ENCODE data around the gene KDM8.

KDM8 gene

DNA sequence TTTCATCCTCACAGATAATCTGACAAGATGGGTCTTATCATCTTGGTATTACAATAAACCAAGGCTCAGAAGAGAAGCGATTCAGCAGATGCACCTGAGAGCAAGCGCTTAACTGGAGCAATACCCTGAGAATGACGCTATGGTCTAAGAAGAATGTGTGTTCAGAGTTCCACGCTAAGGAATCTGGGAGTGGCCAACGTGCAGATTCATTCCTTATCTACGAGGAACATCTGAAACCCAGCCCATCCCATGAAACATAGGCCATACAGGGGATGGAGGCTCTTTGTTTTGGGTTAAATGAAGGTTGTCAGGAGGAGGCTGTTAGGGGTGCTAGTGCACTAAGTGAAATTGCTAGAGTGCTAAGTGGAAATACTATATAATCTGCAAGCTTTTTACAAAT is 28.5 kb upstream of the KDM8 start:
- Histone ChIP-seq H3K27ac (ENCODE audit: low read depth, low read length) (no peak overlapping the region), H3K4me1 (ENCODE audit: control insufficient read depth, insufficient read depth, low read length, unreplicated experiment) (peaks cover 11% of the 10 kb centered on the region), H3K79me2 (ENCODE audit: control insufficient read depth, insufficient read depth, low read length, unreplicated experiment) (no peaks in the 10 kb centered on the region), H3K36me3 (ENCODE audit: insufficient read depth, low read length) (no peaks in the 10 kb centered on the region), H3K27me3 (ENCODE audit: insufficient read depth, low read length) (no peaks in the 10 kb centered on the region), H2AFZ (ENCODE audit: low read length, unreplicated experiment) (no peak overlapping the region), H3K4me3 (ENCODE audit: low read depth, low read length) (no peak overlapping the region)

DNA sequence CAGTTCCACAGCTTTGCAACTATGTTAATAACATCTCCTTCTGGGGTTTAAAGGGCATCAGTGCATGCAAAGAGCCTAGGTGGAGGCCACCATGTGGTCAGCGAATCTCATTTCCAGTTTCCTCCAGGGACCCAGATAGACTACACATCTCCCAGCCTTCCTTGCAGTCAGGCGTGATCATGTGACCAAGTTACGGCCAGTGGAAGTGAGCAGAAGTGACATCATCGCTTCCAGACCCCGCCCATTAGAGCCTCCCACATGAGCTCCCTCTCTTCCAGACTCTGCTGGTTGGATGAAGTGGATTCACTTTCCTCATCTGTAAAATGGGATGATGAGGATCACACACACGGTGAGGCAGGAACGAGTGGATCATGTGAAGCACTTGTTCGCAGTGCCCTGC is 27.4 kb upstream of the KDM8 start:
- H3K4me1 ChIP-seq (ENCODE audit: control insufficient read depth, insufficient read depth, low read length, unreplicated experiment), result peaks cover 11% of the 10 kb centered on the region
- H3K36me3 ChIP-seq (ENCODE audit: insufficient read depth, low read length), result no peaks in the 10 kb centered on the region
- no peaks in the 10 kb centered on the region for H3K79me2 ChIP-seq (ENCODE audit: control insufficient read depth, insufficient read depth, low read length, unreplicated experiment)
- H3K4me3 ChIP-seq (ENCODE audit: low read depth, low read length), result no peak overlapping the region
- no peak overlapping the region for H2AFZ ChIP-seq (ENCODE audit: low read length, unreplicated experiment)
- no peaks in the 10 kb centered on the region for H3K27me3 ChIP-seq (ENCODE audit: insufficient read depth, low read length)
- no peak overlapping the region for H3K27ac ChIP-seq (ENCODE audit: low read depth, low read length)

DNA sequence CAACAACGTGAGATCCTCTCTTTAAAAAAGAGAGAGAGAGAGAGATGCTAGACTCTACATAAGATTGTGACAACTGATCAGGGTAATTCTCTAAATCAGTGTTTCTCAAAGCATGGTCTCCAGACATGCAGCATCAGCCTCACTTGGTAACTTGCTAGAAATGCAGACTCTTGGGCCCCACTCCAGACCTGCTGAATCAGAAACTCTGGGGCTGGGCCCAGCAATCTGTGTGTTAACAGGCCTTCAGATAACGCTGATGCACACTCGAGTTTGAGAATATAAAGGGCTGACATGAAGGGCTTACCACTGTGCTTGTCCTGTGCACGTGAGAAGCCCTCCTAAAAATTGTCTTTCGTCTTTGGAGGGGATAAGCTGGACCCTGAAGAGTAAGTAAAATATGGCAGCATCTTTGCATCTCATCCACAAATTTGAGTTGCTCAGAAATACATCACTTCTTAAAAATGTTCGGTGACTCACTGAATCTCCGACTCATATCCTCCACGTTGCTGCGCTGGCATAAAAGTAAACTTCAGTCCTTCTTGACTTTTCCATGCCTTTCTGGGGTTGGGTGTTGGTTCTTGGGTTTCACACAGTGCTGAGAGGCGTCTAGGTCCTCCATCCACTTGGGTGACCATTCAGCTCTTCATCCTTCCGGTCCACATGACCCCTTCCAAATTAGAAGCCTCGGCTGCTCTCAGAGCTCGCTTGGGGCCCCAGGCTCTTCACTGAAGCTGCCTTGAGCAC is 26.1 kb upstream of the KDM8 start:
- Histone ChIP-seq H3K4me1 (ENCODE audit: control insufficient read depth, insufficient read depth, low read length, unreplicated experiment) (peaks cover 11% of the 10 kb centered on the region), H2AFZ (ENCODE audit: low read length, unreplicated experiment) (peak overlapping the region; percentile 96), H3K36me3 (ENCODE audit: insufficient read depth, low read length) (no peaks in the 10 kb centered on the region), H3K79me2 (ENCODE audit: control insufficient read depth, insufficient read depth, low read length, unreplicated experiment) (no peaks in the 10 kb centered on the region), H3K27ac (ENCODE audit: low read depth, low read length) (peak overlapping the region; percentile 89), H3K4me3 (ENCODE audit: low read depth, low read length) (peak overlapping the region; percentile 17; the same call in 1 of the 2 replicates), H3K27me3 (ENCODE audit: insufficient read depth, low read length) (peaks cover 11% of the 10 kb centered on the region; the same call in 1 of the 2 replicates)

- H3K27me3 ChIP-seq (ENCODE audit: insufficient read depth, low read length), result peaks cover 22% of the 10 kb centered on the region; the same call in 1 of the 2 replicates
Measured at GRCh38 chr16:27179500-27180072, 23.7 kb upstream of the KDM8 start.

GRCh38 chr16:27181019-27181790 is 22.1 kb upstream of the KDM8 start:
- H2AFZ ChIP-seq (ENCODE audit: low read length, unreplicated experiment), result no peak overlapping the region

More at GRCh38 chr16:27179500-27180072, 23.7 kb upstream of the KDM8 start:
- no peaks in the 10 kb centered on the region for H3K79me2 ChIP-seq (ENCODE audit: control insufficient read depth, insufficient read depth, low read length, unreplicated experiment)
- no peak overlapping the region for H3K4me3 ChIP-seq (ENCODE audit: low read depth, low read length)
- H3K27ac ChIP-seq (ENCODE audit: low read depth, low read length), result no peak overlapping the region
- no peaks in the 10 kb centered on the region for H3K36me3 ChIP-seq (ENCODE audit: insufficient read depth, low read length)
- peak overlapping the region; percentile 6 for H2AFZ ChIP-seq (ENCODE audit: low read length, unreplicated experiment)
- peaks cover 11% of the 10 kb centered on the region for H3K4me1 ChIP-seq (ENCODE audit: control insufficient read depth, insufficient read depth, low read length, unreplicated experiment)

DNA sequence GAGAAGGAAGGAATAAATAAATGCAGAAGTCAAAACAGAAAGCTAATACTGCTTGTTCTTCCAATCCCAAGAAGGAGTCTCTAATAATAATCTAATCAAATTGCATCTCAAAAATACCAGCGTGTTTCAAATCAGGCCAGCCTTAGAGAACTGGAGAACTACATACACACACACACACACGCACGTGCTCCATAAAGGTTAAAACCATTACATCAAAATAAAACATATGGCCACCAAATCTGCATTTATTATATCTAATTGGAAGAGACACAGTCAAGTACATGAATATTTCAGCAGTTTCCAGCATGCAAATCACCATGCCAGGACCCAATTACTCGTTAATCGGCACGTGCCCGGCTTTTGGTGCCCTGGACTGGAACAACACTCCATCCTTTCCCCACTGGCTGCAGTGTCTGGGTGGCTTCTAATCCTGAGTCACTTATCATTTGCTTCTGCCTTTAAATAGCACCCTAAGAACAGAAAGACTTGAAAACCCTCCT is 20.4 kb upstream of the KDM8 start:
- Histone ChIP-seq H3K4me3 (ENCODE audit: low read depth, low read length) (no peak overlapping the region), H3K4me1 (ENCODE audit: control insufficient read depth, insufficient read depth, low read length, unreplicated experiment) (no peaks in the 10 kb centered on the region), H3K79me2 (ENCODE audit: control insufficient read depth, insufficient read depth, low read length, unreplicated experiment) (no peaks in the 10 kb centered on the region), H3K36me3 (ENCODE audit: insufficient read depth, low read length) (no peaks in the 10 kb centered on the region), H3K27me3 (ENCODE audit: insufficient read depth, low read length) (peaks cover 22% of the 10 kb centered on the region; the same call in 1 of the 2 replicates), H3K27ac (ENCODE audit: low read depth, low read length) (no peak overlapping the region), H2AFZ (ENCODE audit: low read length, unreplicated experiment) (no peak overlapping the region)

More at GRCh38 chr16:27181019-27181790, 22.1 kb upstream of the KDM8 start:
- H3K79me2 ChIP-seq (ENCODE audit: control insufficient read depth, insufficient read depth, low read length, unreplicated experiment), result no peaks in the 10 kb centered on the region
- H3K27me3 ChIP-seq (ENCODE audit: insufficient read depth, low read length), result peaks cover 22% of the 10 kb centered on the region; the same call in 1 of the 2 replicates
- H3K4me3 ChIP-seq (ENCODE audit: low read depth, low read length), result no peak overlapping the region
- peaks cover 11% of the 10 kb centered on the region for H3K4me1 ChIP-seq (ENCODE audit: control insufficient read depth, insufficient read depth, low read length, unreplicated experiment)
- H3K27ac ChIP-seq (ENCODE audit: low read depth, low read length), result no peak overlapping the region
- no peaks in the 10 kb centered on the region for H3K36me3 ChIP-seq (ENCODE audit: insufficient read depth, low read length)

DNA sequence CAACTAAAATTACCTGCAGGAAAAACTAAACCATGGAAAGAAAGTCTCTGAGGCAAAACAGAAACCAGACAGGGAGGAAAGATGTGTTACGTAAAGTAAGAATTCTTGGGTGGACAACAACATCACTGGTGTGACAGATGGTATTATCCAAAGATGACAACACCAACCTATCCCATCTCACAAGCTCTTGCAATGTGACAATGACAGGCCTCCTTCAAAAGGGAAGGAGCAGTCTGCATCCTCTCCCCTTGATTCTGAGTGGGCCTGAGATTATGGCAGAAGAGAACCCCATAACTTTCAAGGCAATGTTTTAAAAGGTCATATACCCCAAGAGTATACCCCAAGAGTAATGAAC is 17.6 kb upstream of the KDM8 start:
- Histone ChIP-seq H3K4me1 (ENCODE audit: control insufficient read depth, insufficient read depth, low read length, unreplicated experiment) (no peaks in the 10 kb centered on the region), H3K4me3 (ENCODE audit: low read depth, low read length) (no peak overlapping the region), H3K79me2 (ENCODE audit: control insufficient read depth, insufficient read depth, low read length, unreplicated experiment) (no peaks in the 10 kb centered on the region), H3K27ac (ENCODE audit: low read depth, low read length) (no peak overlapping the region), H3K36me3 (ENCODE audit: insufficient read depth, low read length) (no peaks in the 10 kb centered on the region), H2AFZ (ENCODE audit: low read length, unreplicated experiment) (no peak overlapping the region), H3K27me3 (ENCODE audit: insufficient read depth, low read length) (peaks cover 31% of the 10 kb centered on the region; the same call in 1 of the 2 replicates)

GRCh38 chr16:27188633-27189032 is 14.7 kb upstream of the KDM8 start:
- Histone ChIP-seq H3K4me1 (ENCODE audit: control insufficient read depth, insufficient read depth, low read length, unreplicated experiment) (no peaks in the 10 kb centered on the region), H2AFZ (ENCODE audit: low read length, unreplicated experiment) (no peak overlapping the region), H3K79me2 (ENCODE audit: control insufficient read depth, insufficient read depth, low read length, unreplicated experiment) (no peaks in the 10 kb centered on the region), H3K27ac (ENCODE audit: low read depth, low read length) (no peak overlapping the region), H3K27me3 (ENCODE audit: insufficient read depth, low read length) (peaks cover 9% of the 10 kb centered on the region; the same call in 1 of the 2 replicates), H3K36me3 (ENCODE audit: insufficient read depth, low read length) (no peaks in the 10 kb centered on the region), H3K4me3 (ENCODE audit: low read depth, low read length) (no peak overlapping the region)

GRCh38 chr16:27189335-27189972 is 13.9 kb upstream of the KDM8 start:
- H3K27ac ChIP-seq (ENCODE audit: low read depth, low read length), result no peak overlapping the region
- no peak overlapping the region for H2AFZ ChIP-seq (ENCODE audit: low read length, unreplicated experiment)
- no peaks in the 10 kb centered on the region for H3K36me3 ChIP-seq (ENCODE audit: insufficient read depth, low read length)
- H3K4me1 ChIP-seq (ENCODE audit: control insufficient read depth, insufficient read depth, low read length, unreplicated experiment), result no peaks in the 10 kb centered on the region
- no peak overlapping the region for H3K4me3 ChIP-seq (ENCODE audit: low read depth, low read length)
- H3K27me3 ChIP-seq (ENCODE audit: insufficient read depth, low read length), result peaks cover 14% of the 10 kb centered on the region
- H3K79me2 ChIP-seq (ENCODE audit: control insufficient read depth, insufficient read depth, low read length, unreplicated experiment), result no peaks in the 10 kb centered on the region

- Histone ChIP-seq H3K27me3 (ENCODE audit: insufficient read depth, low read length) (peaks cover 23% of the 10 kb centered on the region), H3K4me3 (ENCODE audit: low read depth, low read length) (no peak overlapping the region), H2AFZ (ENCODE audit: low read length, unreplicated experiment) (no peak overlapping the region), H3K27ac (ENCODE audit: low read depth, low read length) (no peak overlapping the region), H3K79me2 (ENCODE audit: control insufficient read depth, insufficient read depth, low read length, unreplicated experiment) (no peaks in the 10 kb centered on the region), H3K4me1 (ENCODE audit: control insufficient read depth, insufficient read depth, low read length, unreplicated experiment) (no peaks in the 10 kb centered on the region), H3K36me3 (ENCODE audit: insufficient read depth, low read length) (no peaks in the 10 kb centered on the region)
Measured at GRCh38 chr16:27190316-27190871, 12.9 kb upstream of the KDM8 start.

Measured in ACC112 (cell line).